NCI-H1105 treated with DMSO at 0.1 percent for 48 hours (cell line): ENCODE data around the gene HHAT.

Experiments used
- DNase-seq: peaks from one replicate; lab custom pipeline; 2025; lab: John Stamatoyannopoulos, UW

HHAT gene

GRCh38 chr1:210359255-210359654 is 30.6 kb downstream of the HHAT start:
- no peak for DNase-seq

DNA sequence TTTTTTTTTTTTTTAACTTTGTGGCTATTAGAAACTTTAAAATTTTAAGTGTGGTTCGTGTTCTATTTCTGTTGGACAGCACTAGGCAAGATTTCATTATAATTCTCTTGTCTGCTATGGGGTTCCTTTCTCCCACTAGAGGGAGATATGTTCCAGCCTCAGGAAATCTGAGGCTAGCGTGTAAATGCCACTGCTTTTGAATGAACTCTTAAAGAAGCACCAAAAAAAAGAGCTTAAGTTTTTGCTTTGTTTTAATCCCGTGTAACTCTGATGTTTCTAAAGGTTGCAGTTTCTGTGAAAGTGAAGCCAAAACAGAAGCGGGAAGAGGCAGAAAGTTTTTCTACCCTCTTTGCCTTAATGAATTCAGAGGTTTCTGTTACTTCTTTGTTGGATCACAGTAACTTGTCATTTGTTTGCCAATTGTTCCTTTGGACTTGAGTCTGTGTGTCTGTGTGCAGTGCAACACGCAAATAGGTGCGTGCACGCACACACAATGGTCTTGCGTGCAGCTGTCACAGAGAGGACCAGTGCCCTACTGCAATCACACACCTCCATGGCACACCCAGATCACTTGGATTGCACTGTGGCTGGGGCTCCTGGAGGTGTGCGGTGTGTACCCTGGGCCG is 32.3 kb downstream of the HHAT start:
- no peak for DNase-seq

GRCh38 chr1:210361665-210362064 is 33.0 kb downstream of the HHAT start:
- no peak for DNase-seq

GRCh38 chr1:210362526-210362925 is 33.8 kb downstream of the HHAT start:
- DNase-seq, result no peak

DNA sequence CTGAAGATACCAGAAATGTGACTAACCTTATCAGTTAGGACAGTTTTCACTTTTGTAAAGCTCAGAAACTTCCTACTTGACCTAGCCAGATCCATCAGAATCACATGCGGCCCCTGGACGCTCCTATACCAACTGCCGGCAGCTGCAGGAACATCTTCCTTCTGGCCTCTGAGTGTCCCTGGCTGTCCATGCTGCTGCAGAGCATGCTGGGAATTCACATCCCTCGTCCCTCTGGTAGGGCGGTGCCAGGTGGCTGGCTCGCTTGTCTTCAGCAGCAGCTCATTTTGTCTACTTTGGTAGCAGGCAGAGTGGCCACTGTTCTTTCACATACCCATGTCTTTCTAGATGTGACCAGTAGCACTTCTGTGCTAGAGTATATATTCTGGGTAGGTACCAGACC is 34.4 kb downstream of the HHAT start:
- no peak for DNase-seq

DNA sequence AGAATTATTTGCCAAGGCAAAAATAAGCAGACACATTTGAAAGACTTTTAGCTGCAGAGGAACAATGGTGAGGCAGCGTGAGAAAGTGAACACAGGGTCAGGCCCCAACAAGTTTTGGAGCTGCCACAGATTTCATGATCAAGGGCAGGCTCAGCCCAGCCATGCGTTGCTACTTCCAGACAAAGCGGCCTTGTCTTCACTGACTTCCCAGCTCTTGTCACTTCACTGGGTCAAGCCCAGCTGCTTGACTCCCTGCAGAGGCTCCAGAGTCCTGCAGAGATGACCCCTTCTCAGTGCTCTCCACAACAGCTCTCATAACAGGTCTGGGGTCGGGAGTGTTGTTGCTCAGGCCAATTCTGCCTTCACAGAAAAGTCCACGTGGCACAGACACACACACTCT is 35.8 kb downstream of the HHAT start:
- DNase-seq, result no peak

GRCh38 chr1:210366767-210367166 is 38.1 kb downstream of the HHAT start:
- no peak for DNase-seq

DNA sequence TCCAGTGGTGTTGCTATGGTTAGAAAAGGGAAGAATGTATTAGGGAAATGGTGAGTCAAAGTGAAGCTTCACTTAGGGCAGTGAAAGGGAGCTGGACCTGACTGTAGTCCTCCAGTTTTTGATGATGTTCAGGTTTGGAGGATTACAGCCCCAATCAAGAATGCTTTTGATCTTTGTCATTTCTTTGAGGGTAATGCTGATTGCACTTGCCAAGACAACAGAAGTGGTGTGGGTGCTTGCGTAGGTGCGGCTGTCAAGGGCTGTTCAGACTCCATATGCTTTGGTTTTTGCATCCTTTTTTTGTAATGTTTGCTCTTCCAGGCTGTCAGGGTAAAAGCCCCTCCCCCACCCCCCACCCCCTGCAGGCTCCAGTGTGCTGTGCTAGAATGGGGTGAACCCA is 38.9 kb downstream of the HHAT start:
- DNase-seq, result no peak

GRCh38 chr1:210369425-210369824 is 40.7 kb downstream of the HHAT start:
- no peak for DNase-seq

GRCh38 chr1:210371916-210372315 is 43.2 kb downstream of the HHAT start:
- DNase-seq, result no peak

- DNase-seq, result no peak
These were observed 43.8 kb downstream of the HHAT start for GRCh38 chr1:210372491-210372890.

DNA sequence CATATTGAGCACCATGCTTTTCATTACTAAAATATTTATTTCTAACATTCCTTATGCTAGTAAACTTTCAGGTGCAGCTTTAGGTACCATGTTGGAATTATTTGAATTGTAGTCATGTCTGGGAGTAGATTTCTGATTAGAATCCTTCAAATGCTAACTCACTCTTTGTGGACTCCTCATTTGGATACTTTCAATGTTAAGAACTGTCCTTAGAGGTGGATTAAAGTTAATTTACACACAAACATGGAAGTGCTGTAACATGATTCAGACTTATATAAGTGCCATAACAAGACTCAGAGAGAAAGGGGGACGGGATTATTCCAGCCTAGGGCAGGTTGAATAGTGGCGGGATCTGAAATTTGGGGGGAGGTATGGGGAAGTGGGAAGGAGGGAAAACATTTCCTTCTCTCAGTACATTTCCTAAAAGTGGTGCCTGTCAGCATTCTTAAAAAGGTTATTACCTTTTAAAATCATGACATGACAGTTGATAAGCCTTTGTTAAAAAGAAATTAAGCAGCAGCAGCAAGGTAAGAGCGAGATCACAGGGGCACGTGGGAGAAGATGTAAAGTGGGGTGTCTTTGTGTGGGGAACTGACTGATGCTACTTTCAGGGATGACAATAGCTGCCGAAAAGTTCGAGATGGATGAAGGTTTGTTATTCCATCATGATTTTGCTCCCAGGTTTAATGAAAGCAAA is 44.4 kb downstream of the HHAT start:
- no peak for DNase-seq

- DNase-seq, result no peak
These were observed 44.9 kb downstream of the HHAT start for GRCh38 chr1:210373628-210373877.

DNA sequence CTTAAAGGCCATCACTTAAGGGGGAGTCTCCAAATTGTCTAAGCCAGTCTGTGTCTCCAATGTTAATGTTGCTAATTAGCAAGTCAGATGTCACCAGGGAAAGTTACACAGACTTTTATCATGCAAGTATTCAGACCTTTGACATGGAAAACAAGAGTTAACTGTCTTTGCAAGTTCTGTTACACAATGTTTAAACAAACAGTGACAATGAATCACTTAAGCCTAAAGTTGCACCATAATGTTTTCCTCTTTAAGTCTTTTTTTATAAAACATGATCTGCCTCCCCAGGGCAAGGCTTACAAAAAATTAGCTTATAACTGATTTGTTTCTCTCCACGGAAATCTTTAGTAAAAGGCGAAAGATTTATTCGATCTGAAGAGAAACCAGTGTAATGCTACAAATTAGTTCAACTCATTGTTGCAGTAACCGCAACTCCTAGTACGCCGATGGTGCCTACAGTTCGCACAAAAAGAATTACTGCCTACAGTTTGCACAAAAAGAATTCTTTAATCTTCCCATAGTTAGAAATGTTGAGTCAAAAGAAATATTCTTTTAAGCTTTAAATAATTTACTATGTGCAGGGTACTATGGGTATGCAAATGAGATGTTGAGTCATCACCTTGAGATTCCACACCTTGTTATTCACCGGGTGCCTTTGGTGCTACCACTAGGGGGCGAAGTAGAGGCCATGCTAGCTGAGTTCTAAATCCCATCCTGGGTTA is 45.3 kb downstream of the HHAT start:
- peak; percentile 21 for DNase-seq

GRCh38 chr1:210374600-210374953 is 45.9 kb downstream of the HHAT start:
- DNase-seq, result no peak

DNA sequence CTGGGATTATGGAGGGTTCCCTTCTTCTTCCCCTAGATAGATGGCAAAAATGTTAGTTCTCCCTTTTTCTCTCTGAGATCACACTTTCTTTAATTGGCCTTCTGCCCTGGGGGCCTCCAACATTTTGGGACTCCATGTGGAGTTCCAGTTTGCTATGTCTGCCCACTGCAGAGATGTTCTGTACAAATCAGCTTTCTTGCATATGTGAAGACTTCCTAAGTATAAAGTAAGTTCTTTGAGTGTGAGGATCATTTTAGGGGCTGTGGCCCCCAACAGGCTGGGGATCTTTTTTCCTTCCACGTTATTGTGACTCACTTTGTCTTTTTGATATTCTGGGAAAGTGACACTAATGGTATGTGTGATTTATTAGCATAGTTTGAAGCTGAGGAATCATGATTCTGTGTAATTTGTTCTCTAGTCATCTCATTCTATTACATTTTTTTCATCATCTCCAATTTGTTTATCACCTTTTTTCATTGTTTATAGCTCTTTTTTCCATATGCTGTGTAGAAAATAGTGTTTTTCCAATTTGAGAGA is 48.2 kb downstream of the HHAT start:
- no peak for DNase-seq

GRCh38 chr1:210377731-210378333 is 49.1 kb downstream of the HHAT start:
- DNase-seq, result peak; percentile 23

DNA sequence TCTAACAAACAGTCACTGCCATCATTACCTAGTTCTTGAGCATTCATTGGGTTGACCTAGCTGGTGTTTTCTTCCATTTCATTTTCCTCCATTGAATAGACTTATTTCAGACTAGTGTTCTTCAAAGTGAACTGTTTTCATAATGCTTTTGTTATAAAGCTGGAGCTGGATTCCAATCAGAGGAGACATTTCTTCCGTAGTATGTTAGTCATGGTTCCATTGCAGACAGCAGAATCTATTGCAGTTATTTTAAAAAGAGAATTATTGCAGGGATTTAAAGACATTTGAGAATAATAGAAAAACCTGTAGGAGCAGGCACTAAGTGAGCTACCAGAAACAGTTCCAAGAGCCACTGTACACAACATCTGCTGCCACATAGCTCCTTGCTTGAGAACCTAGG is 50.0 kb downstream of the HHAT start:
- DNase-seq, result no peak

DNA sequence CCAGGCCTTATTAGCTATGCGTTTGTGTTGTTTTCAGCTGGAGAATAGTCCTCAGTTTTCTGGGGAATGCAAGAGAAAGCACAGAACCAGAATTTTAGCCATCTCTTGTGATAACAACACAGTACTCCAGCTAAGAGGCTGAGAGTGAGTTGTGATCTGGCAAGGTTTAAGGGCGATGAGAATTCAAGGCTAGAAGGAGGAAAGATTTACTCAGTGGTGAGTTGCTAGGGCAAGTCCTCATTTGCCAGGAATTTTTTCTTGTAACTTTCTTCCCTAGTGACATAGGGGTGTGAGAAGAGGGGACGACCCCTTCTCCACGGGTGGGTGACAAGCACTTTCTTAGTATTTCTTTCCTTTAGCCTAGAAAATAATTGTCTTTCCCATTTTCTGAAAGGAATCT is 53.2 kb downstream of the HHAT start:
- no peak for DNase-seq

GRCh38 chr1:210384625-210385024 is 55.9 kb downstream of the HHAT start:
- no peak for DNase-seq

- DNase-seq, result no peak
These were observed 56.5 kb downstream of the HHAT start for GRCh38 chr1:210385228-210385627.

DNA sequence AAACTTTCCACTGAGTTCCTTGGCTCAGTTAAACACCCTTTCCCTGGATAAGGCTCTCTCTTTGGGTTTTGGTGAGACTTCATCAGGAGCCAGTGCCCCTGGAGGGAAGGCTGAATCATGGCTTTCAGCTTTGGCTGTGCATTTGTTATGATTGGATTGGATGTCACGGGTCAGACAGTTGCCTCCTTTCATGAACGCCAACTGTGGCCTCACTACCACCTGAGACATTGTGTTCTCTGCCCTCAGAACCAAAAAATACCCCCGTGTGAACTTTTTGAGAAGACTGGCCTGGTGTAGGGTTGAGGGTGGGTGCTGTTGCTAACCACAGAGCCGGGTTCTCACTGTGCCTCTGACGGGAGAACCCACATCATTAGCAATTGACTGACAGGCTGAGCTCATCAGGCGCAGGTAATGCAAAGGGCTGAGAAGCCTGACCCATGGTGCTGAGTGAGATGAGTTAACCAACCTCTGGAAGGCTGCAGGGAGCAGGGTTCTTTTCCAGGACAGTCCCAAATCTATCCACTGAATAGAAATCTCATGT is 65.6 kb downstream of the HHAT start:
- DNase-seq, result no peak

DNA sequence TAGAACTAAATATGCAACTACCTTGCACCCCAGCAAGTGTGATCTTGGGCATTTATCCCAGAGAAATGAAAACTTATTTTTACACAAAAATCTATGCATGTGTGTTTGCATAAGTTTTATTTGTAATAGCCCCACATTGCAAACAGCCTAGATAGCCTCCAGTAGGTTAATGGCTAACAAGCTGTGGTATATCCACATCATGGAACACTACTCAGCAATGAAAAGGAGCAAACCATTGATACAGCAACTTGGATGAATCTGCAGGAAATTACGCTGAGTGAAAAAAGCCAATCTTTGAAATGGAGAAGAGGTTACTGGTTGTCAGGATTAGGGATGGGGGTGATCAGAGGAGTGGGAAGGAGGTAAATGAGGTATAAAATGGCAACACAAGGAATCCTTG is 67.8 kb downstream of the HHAT start:
- no peak for DNase-seq
